LoVo (cell line): Measurements from ENCODE around the gene CCDC106.

Experiments
- DNase-seq: peaks from one replicate; pipeline ENCODE4 v3.0.0-alpha.2; 2016; ENCODE audit warnings: low spot score

Gene CCDC106

GRCh38 chr19:55683449-55684261, 35.6 kb downstream of the CCDC106 start:
- no peak for DNase-seq

- no peak for DNase-seq
These were observed 37.1 kb downstream of the CCDC106 start for GRCh38 chr19:55684946-55685681.

GRCh38 chr19:55685776-55686175, 37.8 kb downstream of the CCDC106 start:
- no peak for DNase-seq

GRCh38 chr19:55686311-55687050, 38.5 kb downstream of the CCDC106 start:
- DNase-seq, result no peak

- DNase-seq, result no peak
These were observed 39.5 kb downstream of the CCDC106 start for GRCh38 chr19:55687281-55688201.

GRCh38 chr19:55688422-55689218, 40.6 kb downstream of the CCDC106 start:
- no peak for DNase-seq

- DNase-seq, result no peak
These were observed 41.5 kb downstream of the CCDC106 start for GRCh38 chr19:55689411-55690108.

GRCh38 chr19:55690109-55690768, 42.2 kb downstream of the CCDC106 start:
- no peak for DNase-seq

- DNase-seq, result no peak
These were observed 42.9 kb downstream of the CCDC106 start for GRCh38 chr19:55690769-55691545.

- no peak for DNase-seq
These were observed 43.8 kb downstream of the CCDC106 start for GRCh38 chr19:55691561-55692481.

GRCh38 chr19:55692681-55693081, 44.7 kb downstream of the CCDC106 start:
- DNase-seq, result no peak

GRCh38 chr19:55693336-55693974, 45.4 kb downstream of the CCDC106 start:
- no peak for DNase-seq

- DNase-seq, result no peak
These were observed 46.2 kb downstream of the CCDC106 start for GRCh38 chr19:55694241-55694655.

- no peak for DNase-seq
These were observed 46.9 kb downstream of the CCDC106 start for GRCh38 chr19:55694656-55695491.

- no peak for DNase-seq
These were observed 47.7 kb downstream of the CCDC106 start for GRCh38 chr19:55695511-55696290.
